GM18951 (cell line): ENCODE measurements around the gene CHST3.
"Not testable (repeated sequence)": the region's sequence is repeated elsewhere in the genome, so short reads cannot be mapped to it uniquely, and the experiment has no call there.

Source experiments
- POLR2A ChIP-seq: IDR thresholded peaks from 4 replicates; pipeline ENCODE4 v1.6.1; 2011; ENCODE audit warnings: mild to moderate bottlenecking; ENCODE audit not compliant: insufficient read length, insufficient read depth; ENCODE audit errors: extremely low read depth
- in situ Hi-C: fragments of 300-500 bp; cut with MboI; formaldehyde crosslinking; loops from one replicate; pipeline ENCODE4 v1.12.0; 2022; ENCODE audit warnings: low sequenced_read_pairs, mixed read lengths, inconsistent platforms; ENCODE audit not compliant: unreplicated experiment

The CHST3 gene

GRCh38 chr10:71972746-71973695 is 8.8 kb downstream of the CHST3 start:
- in situ Hi-C loops = no loop called here
- no peak for TF ChIP-seq POLR2A

GRCh38 chr10:71973777-71974488 is 9.7 kb downstream of the CHST3 start:
- in situ Hi-C loops = no loop called here
- no peak for TF ChIP-seq POLR2A

GRCh38 chr10:71974489-71975021 is 10.4 kb downstream of the CHST3 start:
- in situ Hi-C loops = no loop called here
- no peak for TF ChIP-seq POLR2A

- in situ Hi-C loops = no loop called here
- no peak for TF ChIP-seq POLR2A
Observed at GRCh38 chr10:71975087-71975870, 11.1 kb downstream of the CHST3 start.

GRCh38 chr10:71975871-71976725 is 11.9 kb downstream of the CHST3 start:
- in situ Hi-C loops = no loop called here
- TF ChIP-seq POLR2A = no peak

- in situ Hi-C loops = not testable (repeated sequence)
Observed at GRCh38 chr10:71977614-71977903, 13.4 kb downstream of the CHST3 start.

- in situ Hi-C loops = no loop called here
- no peak for TF ChIP-seq POLR2A
Observed at GRCh38 chr10:71978476-71978875, 14.3 kb downstream of the CHST3 start.

GRCh38 chr10:71978988-71979691 is 14.9 kb downstream of the CHST3 start:
- TF ChIP-seq POLR2A = no peak
- in situ Hi-C loops = no loop called here

GRCh38 chr10:71979692-71980062 is 15.5 kb downstream of the CHST3 start:
- TF ChIP-seq POLR2A = no peak
- in situ Hi-C loops = no loop called here

- in situ Hi-C loops = no loop called here
- no peak for TF ChIP-seq POLR2A
Observed at GRCh38 chr10:71980181-71981014, 16.2 kb downstream of the CHST3 start.
